ENCODE measurements around the gene DOCK3. TPM values are rescaled to one million over a fixed set of nuclear protein-coding genes. Genes with fewer than 3 reads are reported as not detected.

The DOCK3 gene
- total RNA-seq, 4 donors from 2014 or later = 2.1 to 8.6 (median 2.9) TPM

DNA sequence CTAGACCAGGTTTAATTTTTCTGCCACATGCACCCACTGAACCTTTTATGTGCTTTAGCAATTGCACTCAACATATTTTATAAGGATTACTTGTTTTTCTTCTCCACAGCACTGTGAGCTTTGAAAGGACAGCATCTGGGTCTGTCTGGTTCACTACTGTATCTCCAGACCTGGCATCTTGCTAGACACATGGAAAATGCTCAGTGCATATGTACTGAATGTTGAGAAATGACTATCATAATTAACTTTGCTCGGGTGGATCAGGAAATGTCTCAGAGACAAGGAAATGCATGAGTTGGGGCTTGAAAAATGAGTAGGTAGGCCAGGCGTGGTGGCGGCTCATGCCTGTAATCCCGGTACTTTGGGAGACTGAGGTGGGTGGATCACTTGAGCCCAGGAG, 40.2 kb downstream of the DOCK3 start:
- Histone ChIP-seq H3K36me3 (no peaks in the 10 kb centered on the region), H3K9me3 (no peaks in the 10 kb centered on the region), H3K4me3 (no peak overlapping the region), H3K27ac (no peak overlapping the region), H3K4me1 (no peaks in the 10 kb centered on the region), H3K27me3 (no peaks in the 10 kb centered on the region)
- 56% methylated on average over 4 of the region's 4 CpGs for WGBS
- DNase-seq (ENCODE audit: low spot score in 2 of 2) = no peak
- TF ChIP-seq POLR2AphosphoS5 (IDR thresholded peaks at IDR 0.05) = no peak
- TF ChIP-seq POLR2A (IDR thresholded peaks at IDR 0.05) = no peak

DNA sequence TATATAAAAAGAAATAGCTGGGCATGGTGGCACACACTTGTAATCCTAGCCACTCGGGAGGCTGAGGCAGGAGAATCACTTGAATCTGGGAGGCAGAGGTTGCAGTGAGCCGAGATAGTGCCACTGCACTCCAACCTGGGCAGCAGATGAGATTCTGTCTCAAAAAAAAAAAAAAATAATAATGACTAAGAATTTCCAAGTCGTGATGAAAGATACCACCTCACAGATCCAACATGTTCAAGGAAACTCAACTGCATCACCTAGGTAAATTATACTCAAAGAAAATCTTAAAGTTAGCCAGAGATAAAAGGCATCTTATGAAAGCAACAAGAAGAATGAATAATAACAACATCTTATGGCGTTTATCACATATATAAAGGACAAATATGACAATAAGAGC, 50.1 kb downstream of the DOCK3 start:
- Histone ChIP-seq H3K4me3 (no peak overlapping the region), H3K36me3 (no peaks in the 10 kb centered on the region), H3K4me1 (no peaks in the 10 kb centered on the region), H3K27ac (no peak overlapping the region), H3K9me3 (no peaks in the 10 kb centered on the region), H3K27me3 (no peaks in the 10 kb centered on the region)
- WGBS = 86% methylated on average over 4 of the region's 4 CpGs
- DNase-seq (ENCODE audit: low spot score in 2 of 2) = no peak
- TF ChIP-seq EP300 (IDR thresholded peaks at IDR 0.05) (no peak), POLR2A (IDR thresholded peaks at IDR 0.05) (no peak), POLR2AphosphoS5 (IDR thresholded peaks at IDR 0.05) (no peak)
- TF ChIP-seq, protein P1, sequence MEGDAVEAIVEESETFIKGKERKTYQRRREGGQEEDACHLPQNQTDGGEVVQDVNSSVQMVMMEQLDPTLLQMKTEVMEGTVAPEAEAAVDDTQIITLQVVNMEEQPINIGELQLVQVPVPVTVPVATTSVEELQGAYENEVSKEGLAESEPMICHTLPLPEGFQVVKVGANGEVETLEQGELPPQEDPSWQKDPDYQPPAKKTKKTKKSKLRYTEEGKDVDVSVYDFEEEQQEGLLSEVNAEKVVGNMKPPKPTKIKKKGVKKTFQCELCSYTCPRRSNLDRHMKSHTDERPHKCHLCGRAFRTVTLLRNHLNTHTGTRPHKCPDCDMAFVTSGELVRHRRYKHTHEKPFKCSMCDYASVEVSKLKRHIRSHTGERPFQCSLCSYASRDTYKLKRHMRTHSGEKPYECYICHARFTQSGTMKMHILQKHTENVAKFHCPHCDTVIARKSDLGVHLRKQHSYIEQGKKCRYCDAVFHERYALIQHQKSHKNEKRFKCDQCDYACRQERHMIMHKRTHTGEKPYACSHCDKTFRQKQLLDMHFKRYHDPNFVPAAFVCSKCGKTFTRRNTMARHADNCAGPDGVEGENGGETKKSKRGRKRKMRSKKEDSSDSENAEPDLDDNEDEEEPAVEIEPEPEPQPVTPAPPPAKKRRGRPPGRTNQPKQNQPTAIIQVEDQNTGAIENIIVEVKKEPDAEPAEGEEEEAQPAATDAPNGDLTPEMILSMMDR (IDR thresholded peaks at IDR 0.05) = no peak

DNA sequence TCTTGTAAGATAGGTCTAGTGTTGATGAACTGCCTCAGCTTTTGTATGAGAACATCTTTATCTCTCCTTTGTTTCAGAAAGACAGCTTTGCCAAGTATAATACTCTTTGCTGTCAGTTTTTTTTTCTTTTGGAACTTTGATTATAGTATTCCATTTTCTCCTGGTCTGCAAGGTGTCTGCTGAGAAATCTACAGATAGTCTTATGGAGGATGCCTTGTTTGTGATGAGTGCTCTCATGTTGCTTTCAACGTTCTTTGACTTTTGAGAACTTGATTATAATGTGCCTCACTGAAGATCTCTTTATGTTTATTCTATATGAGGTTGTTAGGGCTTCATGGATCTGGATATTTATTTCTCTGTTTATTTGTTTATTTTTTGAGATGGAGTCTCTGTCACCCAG, 60.3 kb downstream of the DOCK3 start:
- WGBS = 45% methylated on average over 1 of the region's 1 CpG
- no peak for DNase-seq (ENCODE audit: low spot score in 2 of 2)
- TF ChIP-seq EP300 (IDR thresholded peaks at IDR 0.05) (no peak), POLR2A (IDR thresholded peaks at IDR 0.05) (no peak), POLR2AphosphoS5 (IDR thresholded peaks at IDR 0.05) (no peak)
- TF ChIP-seq, protein P1 (IDR thresholded peaks at IDR 0.05) = no peak

DNA sequence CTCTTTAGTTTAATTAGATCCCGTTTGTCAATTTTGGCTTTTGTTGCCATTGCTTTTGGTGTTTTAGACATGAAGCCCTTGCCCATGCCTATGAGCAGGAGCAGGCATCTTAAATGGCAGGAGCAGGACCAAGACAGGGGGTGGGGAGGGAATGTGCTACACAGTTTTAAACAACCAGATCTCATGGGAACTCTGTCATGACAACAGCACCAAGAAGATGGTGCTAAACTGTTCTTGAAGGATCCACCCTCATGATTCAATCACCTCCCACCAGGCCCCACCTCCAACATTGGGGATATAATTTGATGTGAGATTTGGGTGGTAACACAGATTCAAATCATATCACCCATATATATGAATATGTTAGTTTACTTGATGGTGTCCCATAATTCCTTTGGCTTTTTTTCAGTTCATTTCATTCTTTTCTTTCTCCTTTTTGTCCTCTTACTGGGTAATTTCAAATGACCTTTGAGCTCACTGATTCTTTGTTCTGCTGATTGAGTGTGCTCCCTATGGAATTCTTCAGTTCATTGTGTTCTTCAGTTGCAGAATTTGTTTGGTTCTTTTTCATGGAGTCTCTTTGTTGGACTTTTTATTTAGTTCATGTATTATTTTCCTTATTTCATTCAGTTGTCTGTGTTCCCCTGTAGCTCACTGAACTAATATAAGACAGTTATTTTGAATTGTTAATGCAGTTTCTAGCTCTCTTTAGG, 62.6 kb downstream of the DOCK3 start:
- 83% methylated on average over 1 of the region's 1 CpG for WGBS
- Histone ChIP-seq H3K9me3 (no peaks in the 10 kb centered on the region), H3K4me1 (no peaks in the 10 kb centered on the region), H3K36me3 (no peaks in the 10 kb centered on the region), H3K27me3 (no peaks in the 10 kb centered on the region), H3K27ac (no peak overlapping the region), H3K4me3 (no peak overlapping the region)
- no peak for DNase-seq (ENCODE audit: low spot score in 2 of 2)
- TF ChIP-seq, protein P1 (IDR thresholded peaks at IDR 0.05) = no peak
- no peak for TF ChIP-seq POLR2A (IDR thresholded peaks at IDR 0.05)
- no peak for TF ChIP-seq POLR2AphosphoS5 (IDR thresholded peaks at IDR 0.05)
- TF ChIP-seq EP300 (IDR thresholded peaks at IDR 0.05) = no peak

More for the DNA sequence above, 60.3 kb downstream of the DOCK3 start:
- no peak overlapping the region for H3K4me3 ChIP-seq
- H3K36me3 ChIP-seq = no peaks in the 10 kb centered on the region
- H3K27ac ChIP-seq = no peak overlapping the region
- no peaks in the 10 kb centered on the region for H3K27me3 ChIP-seq
- no peaks in the 10 kb centered on the region for H3K9me3 ChIP-seq
- no peaks in the 10 kb centered on the region for H3K4me1 ChIP-seq

DNA sequence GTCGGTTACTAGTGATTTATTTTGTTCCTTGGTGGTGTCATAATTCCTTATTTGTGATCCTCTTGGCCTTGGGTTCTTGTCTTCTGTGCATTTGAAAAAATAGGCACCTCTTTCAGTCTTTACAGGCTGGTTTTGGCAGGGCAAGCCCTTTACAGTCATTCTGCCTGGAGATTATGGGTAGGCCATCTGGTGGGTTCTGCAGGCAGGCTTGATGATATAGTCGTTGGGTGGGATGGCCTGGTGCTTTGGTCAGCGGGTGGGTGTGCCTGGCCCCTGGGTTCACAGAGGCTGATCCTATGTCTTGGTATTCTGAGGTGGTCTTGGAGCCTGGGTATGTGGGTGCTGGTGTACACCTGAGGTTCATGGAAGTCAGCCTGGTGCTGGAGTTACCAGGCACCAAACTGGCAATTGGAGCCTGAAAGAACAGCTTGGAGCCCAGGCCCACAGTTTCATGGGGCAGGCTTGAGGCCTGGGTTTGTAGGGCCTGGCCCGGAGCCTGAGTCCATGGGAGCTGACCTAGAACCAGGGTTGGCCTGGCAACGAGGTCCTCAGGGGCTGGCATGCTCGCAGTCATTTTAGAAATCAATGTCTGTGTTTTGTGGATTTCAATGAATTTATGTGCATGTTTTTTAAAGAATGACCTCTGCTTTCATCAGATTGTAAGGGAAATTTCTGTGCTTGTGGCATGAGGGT, 63.3 kb downstream of the DOCK3 start:
- Histone ChIP-seq H3K27me3 (no peaks in the 10 kb centered on the region), H3K27ac (no peak overlapping the region), H3K4me1 (no peaks in the 10 kb centered on the region), H3K4me3 (no peak overlapping the region), H3K36me3 (no peaks in the 10 kb centered on the region), H3K9me3 (no peaks in the 10 kb centered on the region)
- no peak for DNase-seq (ENCODE audit: low spot score in 2 of 2)
- 75% methylated on average over 6 of the region's 6 CpGs for WGBS
- TF ChIP-seq POLR2AphosphoS5 (IDR thresholded peaks at IDR 0.05) = no peak
- TF ChIP-seq, protein P1 (IDR thresholded peaks at IDR 0.05) = no peak
